SK-N-SH (cell line): Measurements from ENCODE around the gene SIPA1L2. TPM values are rescaled to one million over a fixed set of nuclear protein-coding genes. Genes with fewer than 3 reads are reported as not detected.

ENCODE experiments used
- CTCF ChIA-PET: fragments of 300-600, 350-600 bp; formaldehyde crosslinking; extraction: SDS; loops from one replicate; lab custom pipeline; 2021; lab: Yijun Ruan, JAX
- POLR2A ChIA-PET: fragments of 350-600 bp; sonication (Branson Sonifier 250); formaldehyde crosslinking; extraction: SDS; loops from one replicate; lab custom pipeline; 2020; ENCODE audit warnings: antibody characterized with exemption, inconsistent platforms; lab: Yijun Ruan, JAX
- DNase-seq: peaks from one replicate; pipeline ENCODE4 v3.0.0; 2012
- H2AFZ ChIP-seq: fragments of 200-600 bp; sonication (generic); 2 replicates; pipeline ENCODE4 v1.8.1; 2016; ENCODE audit warnings: antibody characterized with exemption, mild to moderate bottlenecking, low read depth
- H3F3A ChIP-seq: fragments of 200-600 bp; sonication (generic); replicated peaks from 2 replicates; pipeline ENCODE3; 2016; ENCODE audit warnings: antibody characterized with exemption, mild to moderate bottlenecking; ENCODE audit not compliant: insufficient read depth
- H3K27ac ChIP-seq, 2 experiments: fragments of 200-500 bp in 1 of 2; fragments of 200-600 bp in 1 of 2; sonication (Bioruptor generic) in 1 of 2; sonication (generic), shearing (Covaris generic) in 1 of 2; 2 replicates each; pipeline versions ENCODE4 v1.5.1 to v1.6.1; 2014 to 2016; ENCODE audit warnings: low read depth in 2 of 2, inconsistent platforms in 1 of 2, low read length in 1 of 2, mild to moderate bottlenecking in 1 of 2, mixed read lengths in 1 of 2
- H3K27me3 ChIP-seq: fragments of 200-600 bp; sonication (generic), shearing (Covaris generic); 2 replicates; pipeline ENCODE4 v1.6.1; 2016; ENCODE audit warnings: mixed run types; ENCODE audit not compliant: insufficient read depth
- H3K36me3 ChIP-seq, 2 experiments: fragments of 200-500 bp in 1 of 2; fragments of 200-600 bp in 1 of 2; sonication (Bioruptor generic) in 1 of 2; sonication (generic) in 1 of 2; replicated peaks in 1 of 2; 2 replicates each; pipeline versions ENCODE3 to v1.5.1; 2014 to 2016; ENCODE audit warnings: low read length in 1 of 2, mild to moderate bottlenecking in 1 of 2; ENCODE audit not compliant: insufficient read depth in 2 of 2, control insufficient read depth in 1 of 2
- H3K4me1 ChIP-seq, 2 experiments: fragments of 200-500 bp in 1 of 2; fragments of 200-600 bp in 1 of 2; sonication (Bioruptor generic) in 1 of 2; sonication (generic), shearing (Covaris generic) in 1 of 2; 2 replicates each; pipeline versions ENCODE4 v1.5.1 to v1.6.1; 2014 to 2016; ENCODE audit warnings: low read depth in 1 of 2, low read length in 1 of 2, mixed run types in 1 of 2; ENCODE audit not compliant: insufficient read depth in 2 of 2, control insufficient read depth in 1 of 2
- H3K4me2 ChIP-seq: fragments of 200-600 bp; sonication (generic), shearing (Covaris generic); 2 replicates; pipeline ENCODE4 v1.6.1; 2017; ENCODE audit warnings: mixed run types
- H3K4me3 ChIP-seq, 2 experiments: fragments of 200-500 bp in 1 of 2; fragments of 200-600 bp in 1 of 2; sonication (Bioruptor generic) in 1 of 2; sonication (generic), shearing (Covaris generic) in 1 of 2; 2 replicates each; pipeline versions ENCODE4 v1.5.1 to v1.8.1; 2014 to 2016; ENCODE audit warnings: low read depth in 2 of 2, inconsistent platforms in 1 of 2, low read length in 1 of 2, mild to moderate bottlenecking in 1 of 2, mixed read lengths in 1 of 2, moderate library complexity in 1 of 2
- H3K79me2 ChIP-seq: fragments of 200-600 bp; sonication (generic); 2 replicates; pipeline ENCODE4 v1.8.1; 2017; ENCODE audit warnings: mild to moderate bottlenecking; ENCODE audit not compliant: insufficient read depth
- H3K9ac ChIP-seq: fragments of 200-600 bp; sonication (generic); 2 replicates; pipeline ENCODE4 v1.6.1; 2017; ENCODE audit warnings: mixed run types
- H3K9me2 ChIP-seq: fragments of 200-600 bp; sonication (generic); 2 replicates; pipeline ENCODE4 v1.6.1; 2017; ENCODE audit warnings: mixed run types
- H3K9me3 ChIP-seq: fragments of 200-600 bp; sonication (generic); 2 replicates; pipeline ENCODE4 v1.6.1; 2017; ENCODE audit warnings: mixed run types, mild to moderate bottlenecking, moderate library complexity
- H4K20me1 ChIP-seq: fragments of 200-600 bp; sonication (generic); 2 replicates; pipeline ENCODE4 v1.6.1; 2017; ENCODE audit warnings: mild to moderate bottlenecking, mixed run types; ENCODE audit not compliant: insufficient read depth
- ELF1 ChIP-seq: IDR thresholded peaks from 2 replicates; pipeline ENCODE4 v1.4.0; 2012
- EZH2phosphoT487 ChIP-seq: fragments of 200-600 bp; sonication (generic); IDR thresholded peaks from 2 replicates; pipeline ENCODE4 v1.6.1; 2017; ENCODE audit warnings: low read depth, mixed run types, mild to moderate bottlenecking, antibody characterized with exemption, moderate library complexity, borderline replicate concordance
- FOXJ3 ChIP-seq: sonication (generic); formaldehyde crosslinking; IDR thresholded peaks from 2 replicates; pipeline ENCODE4 v1.5.1; 2020; ENCODE audit warnings: mild to moderate bottlenecking, missing genetic modification reagents
- MAX ChIP-seq: IDR thresholded peaks from 2 replicates; pipeline ENCODE4 v1.4.0; 2012; ENCODE audit warnings: low read depth
- NFIC ChIP-seq: IDR thresholded peaks from 2 replicates; pipeline ENCODE4 v1.4.0; 2012; ENCODE audit warnings: borderline replicate concordance
- NRF1 ChIP-seq: IDR thresholded peaks from 2 replicates; pipeline ENCODE4 v1.6.1; 2012; ENCODE audit warnings: low read depth, mild to moderate bottlenecking, low read length
- RCOR1 ChIP-seq: fragments of 150-350 bp; IDR thresholded peaks from 2 replicates; pipeline ENCODE4 v1.6.1; 2017; ENCODE audit warnings: antibody characterized with exemption, low read length
- REST ChIP-seq: IDR thresholded peaks from 2 replicates; pipeline ENCODE4 v1.6.1; 2012; ENCODE audit warnings: mild to moderate bottlenecking, low read depth, low read length, moderate library complexity
- RXRA ChIP-seq: IDR thresholded peaks from 2 replicates; pipeline ENCODE4 v1.4.0; 2012; ENCODE audit warnings: low read depth, mild to moderate bottlenecking, borderline replicate concordance
- USF1 ChIP-seq: IDR thresholded peaks from 2 replicates; pipeline ENCODE4 v1.4.0; 2012; ENCODE audit warnings: low read depth, borderline replicate concordance
- USF2 ChIP-seq: fragments of 150-350 bp; IDR thresholded peaks from 2 replicates; pipeline ENCODE4 v1.6.1; 2017; ENCODE audit warnings: antibody characterized with exemption, low read length, low read depth, borderline replicate concordance
- ZBTB33 ChIP-seq: IDR thresholded peaks from 2 replicates; pipeline ENCODE4 v1.4.0; 2012; ENCODE audit warnings: low read depth, borderline replicate concordance
- WGBS: methylation state at CpG from one replicate; pipeline ENCODE4 v1.1.6; 2017; ENCODE audit warnings: low lambda C conversion rate; 5-methylcytosine and 5-hydroxymethylcytosine counted together
- polyA plus RNA-seq, 3 experiments: library from polyadenylated mRNA; depleted of rRNA; stranded (reverse); fragments of >200 nt; gene quantifications; 2 replicates each; pipeline ENCODE4 v1.2.3, GENCODE V29; 2012

SIPA1L2 gene
- polyA plus RNA-seq, 1 of the 3 experiments (the other 2 are of a cell fraction): 0.48 TPM

- ChIA-PET POLR2A (no interaction called here), CTCF (interaction anchor here (1.2 to 1.6 kb wide), 2 partner anchors 9 to 18 kb away, joined by 3 to 4 read pairs; no protein-coding TSS in a partner anchor)
- Histone ChIP-seq H4K20me1 (no peaks in the 10 kb centered on the region), H3K4me3 (no peak overlapping the region), H3F3A (no peaks in the 10 kb centered on the region), H3K36me3 (no peaks in the 10 kb centered on the region), H3K79me2 (no peaks in the 10 kb centered on the region), H3K27me3 (no peaks in the 10 kb centered on the region), H2AFZ (no peak overlapping the region), H3K4me2 (no peak overlapping the region), H3K9me3 (no peaks in the 10 kb centered on the region), H3K9ac (no peak overlapping the region), H3K27ac (no peak overlapping the region), H3K4me1 (no peaks in the 10 kb centered on the region; a peak in 1 of 4 replicates), H3K9me2 (no peaks in the 10 kb centered on the region)
- WGBS: 40% methylated on average over 3 of the region's 3 CpGs
- no peak for DNase-seq
- no peak for TF ChIP-seq MAX
- no peak for TF ChIP-seq ZBTB33
- TF ChIP-seq ELF1: no peak
- TF ChIP-seq NRF1: no peak
- TF ChIP-seq USF1: no peak
- no peak for TF ChIP-seq USF2
- TF ChIP-seq NFIC: no peak
- TF ChIP-seq RCOR1: no peak
- TF ChIP-seq FOXJ3 (CRISPR knock-in tag): no peak
- TF ChIP-seq REST: no peak
- TF ChIP-seq RXRA: no peak
- TF ChIP-seq EZH2phosphoT487: no peak
Measured at GRCh38 chr1:232667094-232667777, 37.3 kb upstream of the SIPA1L2 start.
